A673 (cell line): ENCODE results near the gene PFDN2. TPM values are rescaled to one million over a fixed set of nuclear protein-coding genes. Genes with fewer than 3 reads are reported as not detected.

Experiments
- BruUV-seq: library from RNA; stranded (reverse); fragments of 400-500 nt; replicated peaks from 2 replicates; lab custom pipeline; 2021; lab: Mats Ljungman, UMichigan
- CTCF ChIA-PET: fragments of 300-600 bp; sonication (Branson Sonifier 250); formaldehyde crosslinking; loops from one replicate; lab custom pipeline; 2022; ENCODE audit warnings: antibody characterized with exemption; lab: Charles Lee
- POLR2A ChIA-PET: fragments of 300-600 bp; sonication (Branson Sonifier 250); formaldehyde crosslinking; loops from one replicate; lab custom pipeline; 2022; ENCODE audit warnings: antibody characterized with exemption; ENCODE audit not compliant: low non-redundant PET; lab: Charles Lee
- DNase-seq: peaks from one replicate; pipeline ENCODE4 v3.0.0-alpha.2; 2015; ENCODE audit warnings: low spot score
- H3K27ac ChIP-seq: fragments of 200-600 bp; sonication (generic); 2 replicates; pipeline ENCODE4 v1.5.1; 2016; ENCODE audit warnings: mixed run types, low read depth, mild to moderate bottlenecking, mixed read lengths, antibody characterized with exemption, low read length; ENCODE audit not compliant: poor library complexity, severe bottlenecking
- H3K27me3 ChIP-seq: fragments of 200-600 bp; sonication (generic); replicated peaks from 2 replicates; pipeline ENCODE4 v1.6.1; 2017; ENCODE audit warnings: mixed run types, low read depth, mild to moderate bottlenecking, mixed read lengths, antibody characterized with exemption, low read length; ENCODE audit not compliant: insufficient read depth, poor library complexity
- H3K36me3 ChIP-seq: fragments of 200-600 bp; sonication (generic); 2 replicates; pipeline ENCODE4 v1.6.1; 2016; ENCODE audit warnings: mixed run types, mild to moderate bottlenecking, mixed read lengths, antibody characterized with exemption, low read length; ENCODE audit not compliant: insufficient read depth, poor library complexity, severe bottlenecking
- H3K4me1 ChIP-seq: fragments of 200-600 bp; sonication (generic); 2 replicates; pipeline ENCODE4 v1.6.1; 2017; ENCODE audit warnings: mixed run types, mild to moderate bottlenecking, mixed read lengths, antibody characterized with exemption, low read length; ENCODE audit not compliant: insufficient read depth, poor library complexity, severe bottlenecking
- H3K4me3 ChIP-seq: fragments of 200-600 bp; sonication (generic); 2 replicates; pipeline ENCODE4 v1.5.1; 2016; ENCODE audit warnings: low read depth, mixed run types, mild to moderate bottlenecking, mixed read lengths, low read length; ENCODE audit not compliant: poor library complexity, severe bottlenecking
- H3K9me3 ChIP-seq: fragments of 200-600 bp; sonication (generic); 2 replicates; pipeline ENCODE4 v1.6.1; 2016; ENCODE audit warnings: mixed run types, low read depth, mild to moderate bottlenecking, mixed read lengths, antibody characterized with exemption, low read length; ENCODE audit not compliant: poor library complexity, severe bottlenecking
- CTCF ChIP-seq: fragments of 300-800, 200-600 bp; sonication (generic); conservative IDR thresholded peaks from 2 replicates; pipeline ENCODE4 v1.5.1; 2017; ENCODE audit warnings: low read depth, mild to moderate bottlenecking, antibody characterized with exemption, low read length, moderate library complexity, mixed read lengths
- EZH2 ChIP-seq: fragments of 200-600 bp; sonication (generic); IDR thresholded peaks from 2 replicates; pipeline ENCODE4 v1.6.1; 2017; ENCODE audit warnings: borderline replicate concordance, low read depth, mild to moderate bottlenecking, mixed read lengths, antibody characterized with exemption, low read length; ENCODE audit not compliant: poor library complexity, severe bottlenecking
- intact Hi-C: fragments of 100-400 bp; cut with micrococcal nuclease; formaldehyde crosslinking; loops from one replicate; pipeline ENCODE4 v1.10.0; 2022; ENCODE audit not compliant: unreplicated experiment
- total RNA-seq: library from RNA; stranded (reverse); gene quantifications from 2 replicates; pipeline ENCODE4 v1.2.3, GENCODE V29; 2021

Gene PFDN2
- total RNA-seq, 1 experiment from 2014 or later, result 131 TPM

GRCh38 chr1:161069731-161070270, 48.0 kb downstream of the PFDN2 start, which contains the start of gene ARHGAP30:
ARHGAP30 (minus strand) TSS chr1:161069891; CDS start chr1:161069624, 267 bp downstream.
- Histone ChIP-seq H3K9me3 (no peaks in the 10 kb centered on the region), H3K4me1 (no peaks in the 10 kb centered on the region), H3K36me3 (no peaks in the 10 kb centered on the region), H3K27me3 (peaks cover 2% of the 10 kb centered on the region), H3K4me3 (no peak within 1 kb of the TSS), H3K27ac (no peak within 1 kb of the TSS)
- ChIA-PET POLR2A (interaction anchor here (0.5 kb wide), 1 partner anchor 14 kb away, joined by 5 read pairs; no protein-coding TSS in a partner anchor), CTCF (no interaction called here)
- DNase-seq, result no peak
- intact Hi-C loops, result no loop called here
- BruUV-seq, result no TSS peak
- TF ChIP-seq EZH2, result no peak
- no peak for TF ChIP-seq CTCF

GRCh38 chr1:161069241-161069640, 48.6 kb downstream of the PFDN2 start:
- ChIA-PET POLR2A (no interaction called here), CTCF (interaction anchor here (1.0 kb wide), 1 partner anchor 29 kb away, joined by 3 read pairs; no protein-coding TSS in a partner anchor)
- DNase-seq, result no peak
- Histone ChIP-seq H3K9me3 (no peaks in the 10 kb centered on the region), H3K27me3 (peaks cover 5% of the 10 kb centered on the region), H3K36me3 (no peaks in the 10 kb centered on the region), H3K4me3 (no peak overlapping the region), H3K4me1 (no peaks in the 10 kb centered on the region), H3K27ac (no peak overlapping the region)
- TF ChIP-seq CTCF (no peak), EZH2 (no peak)
- no TSS peak for BruUV-seq
- intact Hi-C loops, result no loop called here

DNA sequence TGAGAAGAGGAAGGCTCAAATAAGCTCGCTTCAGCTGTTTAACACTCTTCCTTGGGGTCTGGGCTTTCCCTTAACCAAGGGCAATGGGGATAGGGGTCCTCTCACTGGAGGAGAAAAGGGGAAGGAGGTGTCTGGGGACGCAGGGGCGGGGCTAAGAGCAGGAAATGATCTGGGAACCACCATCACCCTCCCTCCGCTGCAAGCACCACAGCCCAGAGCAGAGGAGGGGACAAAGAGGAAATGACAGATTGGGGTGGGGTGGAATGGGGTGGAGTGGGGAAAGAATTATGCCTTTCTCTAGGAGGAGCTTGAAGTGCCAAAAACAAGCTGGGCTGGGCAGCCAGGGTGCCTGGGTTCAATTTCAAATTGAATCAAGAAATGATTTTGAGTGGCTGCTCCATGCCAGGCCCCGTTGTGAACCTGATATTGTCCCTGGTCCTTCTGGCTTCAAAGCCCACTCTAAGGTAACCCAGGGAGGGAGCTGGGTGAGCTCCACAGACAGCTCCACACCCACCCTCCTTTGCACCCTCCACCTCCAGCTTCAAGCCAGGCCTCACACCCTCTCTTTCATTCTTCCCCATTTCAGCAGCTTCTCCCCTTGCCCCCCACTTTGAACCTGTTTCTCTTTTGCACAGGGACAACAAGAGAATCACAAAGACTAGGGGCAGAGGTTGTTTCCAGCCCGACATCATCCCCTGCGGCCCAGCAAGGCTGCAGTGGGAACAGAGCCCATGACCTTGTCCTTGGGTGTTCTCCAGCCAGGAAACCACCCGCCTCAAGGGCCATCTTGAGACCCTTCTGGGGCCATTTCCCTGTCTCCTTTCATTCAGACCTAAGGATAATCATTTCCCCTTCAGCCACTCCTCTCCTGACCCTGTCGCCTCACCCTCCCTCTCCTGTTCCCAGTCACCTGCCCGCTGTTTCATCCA, 49.3 kb downstream of the PFDN2 start:
- DNase-seq, result no peak
- TF ChIP-seq CTCF (no peak), EZH2 (no peak)
- H3K4me1 ChIP-seq, result no peaks in the 10 kb centered on the region
- H3K36me3 ChIP-seq, result no peaks in the 10 kb centered on the region
- H3K27me3 ChIP-seq, result peaks cover 9% of the 10 kb centered on the region
- ChIA-PET CTCF (interaction anchor here (1.0 kb wide), 1 partner anchor 29 kb away, joined by 3 read pairs; no protein-coding TSS in a partner anchor), POLR2A (no interaction called here)
- no peak overlapping the region for H3K27ac ChIP-seq
- no TSS peak for BruUV-seq
- H3K4me3 ChIP-seq, result no peak overlapping the region
- H3K9me3 ChIP-seq, result no peaks in the 10 kb centered on the region
- intact Hi-C loops, result no loop called here
